Smooth muscle cell (in vitro differentiated cells): ENCODE data around the gene NR5A2. TPM values are rescaled to one million over a fixed set of nuclear protein-coding genes. Genes with fewer than 3 reads are reported as not detected.

ENCODE experiments used
- DNase-seq: peaks from one replicate; lab custom pipeline; 2025; ENCODE audit not compliant: unreplicated experiment; lab: John Stamatoyannopoulos, UW
- H2AFZ ChIP-seq: fragments of 200-600 bp; sonication (generic); 2 replicates; pipeline ENCODE4 v1.6.0; 2016; ENCODE audit warnings: antibody characterized with exemption, low read depth, mild to moderate bottlenecking
- H3F3A ChIP-seq: fragments of 200-600 bp; sonication (generic); 2 replicates; pipeline ENCODE4 v1.6.0; 2017; ENCODE audit warnings: antibody characterized with exemption, low read depth
- H3K27ac ChIP-seq: fragments of 200-600 bp; sonication (generic); 2 replicates; pipeline ENCODE4 v1.5.1; 2016; ENCODE audit warnings: low read depth, mild to moderate bottlenecking
- H3K27me3 ChIP-seq: fragments of 200-600 bp; sonication (generic); 2 replicates; pipeline ENCODE4 v1.6.1; 2016; ENCODE audit warnings: low read depth, mild to moderate bottlenecking
- H3K36me3 ChIP-seq: fragments of 200-600 bp; sonication (generic); 2 replicates; pipeline ENCODE4 v1.5.1; 2016; ENCODE audit warnings: low read depth
- H3K4me1 ChIP-seq: fragments of 200-600 bp; sonication (generic); 2 replicates; pipeline ENCODE4 v1.5.1; 2016; ENCODE audit warnings: low read depth
- H3K4me2 ChIP-seq: fragments of 200-600 bp; sonication (generic); 2 replicates; pipeline ENCODE4 v1.6.0; 2016; ENCODE audit warnings: mild to moderate bottlenecking
- H3K4me3 ChIP-seq: fragments of 200-600 bp; sonication (generic); 2 replicates; pipeline ENCODE4 v1.5.1; 2016; ENCODE audit warnings: mild to moderate bottlenecking
- H3K79me2 ChIP-seq: fragments of 200-600 bp; sonication (generic); 2 replicates; pipeline ENCODE4 v1.6.0; 2016; ENCODE audit warnings: low read depth, mild to moderate bottlenecking
- H3K9ac ChIP-seq: fragments of 200-600 bp; sonication (generic); 2 replicates; pipeline ENCODE4 v1.6.0; 2016; ENCODE audit warnings: low read depth
- H3K9me3 ChIP-seq: fragments of 200-600 bp; sonication (generic); replicated peaks from 2 replicates; pipeline ENCODE4 v1.5.1; 2016; ENCODE audit warnings: low read depth
- H4K20me1 ChIP-seq: fragments of 200-600 bp; sonication (generic); 2 replicates; pipeline ENCODE4 v1.6.0; 2016; ENCODE audit warnings: low read depth
- CTCF ChIP-seq: fragments of 200-600 bp; sonication (generic); IDR thresholded peaks from 2 replicates; pipeline ENCODE4 v1.5.1; 2017; ENCODE audit warnings: borderline replicate concordance, mild to moderate bottlenecking, antibody characterized with exemption; ENCODE audit not compliant: insufficient read depth, poor library complexity, severe bottlenecking
- WGBS: methylation state at CpG from one replicate; pipeline ENCODE4 v1.1.7; 2016; ENCODE audit warnings: low lambda C conversion rate; 5-methylcytosine and 5-hydroxymethylcytosine counted together
- polyA plus RNA-seq: library from polyadenylated mRNA; unstranded; fragments of >200 nt; fragmentation: Nextera tagmentation; extraction: Ambion mirVana; gene quantifications from 2 replicates; pipeline ENCODE4 v1.2.1, GENCODE V29; 2016
- total RNA-seq: library from RNA; depleted of rRNA; stranded (reverse); fragments of >200 nt; gene quantifications from 2 replicates; pipeline ENCODE4 v1.2.3, GENCODE V29; 2014

Gene NR5A2
- total and polyA plus RNA-seq, 2 experiments from 2014 or later, result 0.14 to 0.22 TPM

GRCh38 chr1:200075522-200075921 lies 48.0 kb downstream of the NR5A2 start:
- H2AFZ ChIP-seq, result no peak overlapping the region
- H3K27me3 ChIP-seq, result peaks cover 15% of the 10 kb centered on the region
- H3K9me3 ChIP-seq, result no peaks in the 10 kb centered on the region
- no peak for TF ChIP-seq CTCF
- no peak overlapping the region for H3K27ac ChIP-seq
- no peaks in the 10 kb centered on the region for H3F3A ChIP-seq
- no peak overlapping the region for H3K9ac ChIP-seq
- H4K20me1 ChIP-seq, result no peaks in the 10 kb centered on the region
- DNase-seq, result no peak
- no peak overlapping the region for H3K4me3 ChIP-seq
- peak overlapping the region; percentile 61 for H3K4me2 ChIP-seq
- no peaks in the 10 kb centered on the region for H3K79me2 ChIP-seq
- no peaks in the 10 kb centered on the region for H3K36me3 ChIP-seq
- no peaks in the 10 kb centered on the region for H3K4me1 ChIP-seq
- WGBS, result 27% methylated on average over 8 of the region's 8 CpGs

- no peaks in the 10 kb centered on the region for H3K36me3 ChIP-seq
- TF ChIP-seq CTCF, result no peak
- H3K9ac ChIP-seq, result no peak overlapping the region
- no peaks in the 10 kb centered on the region for H3K4me1 ChIP-seq
- no peak overlapping the region for H2AFZ ChIP-seq
- H3K9me3 ChIP-seq, result no peaks in the 10 kb centered on the region
- H4K20me1 ChIP-seq, result no peaks in the 10 kb centered on the region
- peak overlapping the region; percentile 61 for H3K4me2 ChIP-seq
- H3F3A ChIP-seq, result no peaks in the 10 kb centered on the region
- H3K79me2 ChIP-seq, result no peaks in the 10 kb centered on the region
- WGBS, result 38% methylated on average over 9 of the region's 9 CpGs
- no peak for DNase-seq
- H3K27ac ChIP-seq, result no peak overlapping the region
- H3K27me3 ChIP-seq, result peaks cover 15% of the 10 kb centered on the region
- no peak overlapping the region for H3K4me3 ChIP-seq
Observed at GRCh38 chr1:200075938-200076546, 48.5 kb downstream of the NR5A2 start.

- peaks cover 8% of the 10 kb centered on the region for H3K4me1 ChIP-seq
- H3K27ac ChIP-seq, result no peak overlapping the region
- no peaks in the 10 kb centered on the region for H4K20me1 ChIP-seq
- no peaks in the 10 kb centered on the region for H3K9me3 ChIP-seq
- no peak overlapping the region for H3K9ac ChIP-seq
- H3K27me3 ChIP-seq, result peaks cover 27% of the 10 kb centered on the region
- no peak overlapping the region for H3K4me2 ChIP-seq
- no peaks in the 10 kb centered on the region for H3K79me2 ChIP-seq
- TF ChIP-seq CTCF, result no peak
- H3K4me3 ChIP-seq, result no peak overlapping the region
- WGBS, result 91% methylated on average over 8 of the region's 8 CpGs
- H3F3A ChIP-seq, result no peaks in the 10 kb centered on the region
- H2AFZ ChIP-seq, result no peak overlapping the region
- DNase-seq, result no peak
- no peaks in the 10 kb centered on the region for H3K36me3 ChIP-seq
Observed at GRCh38 chr1:200079232-200079940, 51.9 kb downstream of the NR5A2 start.
